Measurements from ENCODE around the gene RPS3A.

GRCh38 chr4:151153585-151153984 is 54.2 kb downstream of the RPS3A start:
- TF ChIP-seq POLR2AphosphoS5 (IDR thresholded peaks at IDR 0.05; ENCODE audit: low read depth, low read length), result no peak
- TF ChIP-seq POLR2A (IDR thresholded peaks at IDR 0.05; ENCODE audit: low read depth, low read length), result no peak

Measured in GM12892 (cell line).